Esophagus squamous epithelium (tissue), 4 donors: ENCODE results near the gene ASIC2.

Experiments used
- POLR2A ChIP-seq, 4 donors: fragments of 450-650 bp; IDR thresholded peaks; one replicate each; pipeline ENCODE4 v1.6.1; 2017; ENCODE audit warnings: antibody characterized with exemption in 4 of 4, mild to moderate bottlenecking in 4 of 4, moderate library complexity in 3 of 4
- TF ChIP-seq, protein P1 (sequence below), 6 experiments: fragments of 450-650 bp in 4 of 6; fragments of 200-600 bp in 2 of 6; sonication (generic) in 2 of 6; IDR thresholded peaks; one replicate each; pipeline ENCODE4 v1.5.1; 2016 to 2019; ENCODE audit warnings: antibody characterized with exemption in 6 of 6, mild to moderate bottlenecking in 4 of 6, moderate library complexity in 4 of 6

DNA sequence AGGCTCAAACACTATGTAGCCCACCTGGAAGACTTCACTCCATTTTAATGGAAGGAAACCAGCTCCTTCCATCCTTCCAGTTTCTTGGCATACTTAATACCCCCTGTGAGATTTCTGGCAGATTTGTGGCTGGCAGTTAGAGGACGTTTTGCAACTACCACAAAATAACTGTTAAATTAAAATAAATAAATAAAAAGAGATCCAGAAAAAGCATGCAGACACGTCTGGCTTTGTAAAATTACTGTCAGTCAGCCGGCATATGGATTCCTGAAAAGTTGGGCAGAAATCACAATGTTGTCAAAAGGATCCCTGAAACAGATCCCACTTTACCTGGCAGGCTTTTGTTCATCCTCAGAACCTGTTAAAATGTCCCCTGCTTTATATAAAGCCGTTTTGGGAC lies 113.9 kb downstream of the ASIC2 start:
- TF ChIP-seq, protein P1, sequence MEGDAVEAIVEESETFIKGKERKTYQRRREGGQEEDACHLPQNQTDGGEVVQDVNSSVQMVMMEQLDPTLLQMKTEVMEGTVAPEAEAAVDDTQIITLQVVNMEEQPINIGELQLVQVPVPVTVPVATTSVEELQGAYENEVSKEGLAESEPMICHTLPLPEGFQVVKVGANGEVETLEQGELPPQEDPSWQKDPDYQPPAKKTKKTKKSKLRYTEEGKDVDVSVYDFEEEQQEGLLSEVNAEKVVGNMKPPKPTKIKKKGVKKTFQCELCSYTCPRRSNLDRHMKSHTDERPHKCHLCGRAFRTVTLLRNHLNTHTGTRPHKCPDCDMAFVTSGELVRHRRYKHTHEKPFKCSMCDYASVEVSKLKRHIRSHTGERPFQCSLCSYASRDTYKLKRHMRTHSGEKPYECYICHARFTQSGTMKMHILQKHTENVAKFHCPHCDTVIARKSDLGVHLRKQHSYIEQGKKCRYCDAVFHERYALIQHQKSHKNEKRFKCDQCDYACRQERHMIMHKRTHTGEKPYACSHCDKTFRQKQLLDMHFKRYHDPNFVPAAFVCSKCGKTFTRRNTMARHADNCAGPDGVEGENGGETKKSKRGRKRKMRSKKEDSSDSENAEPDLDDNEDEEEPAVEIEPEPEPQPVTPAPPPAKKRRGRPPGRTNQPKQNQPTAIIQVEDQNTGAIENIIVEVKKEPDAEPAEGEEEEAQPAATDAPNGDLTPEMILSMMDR (IDR thresholded peaks at IDR 0.05): no peak
- TF ChIP-seq POLR2A (IDR thresholded peaks at IDR 0.05): no peak
